HUDEP-2 (cell line): ENCODE data around the gene FAM174B.

Experiments
- DNase-seq, 76 experiments: peaks; one replicate each; lab custom pipeline; 2025; ENCODE audit not compliant: unreplicated experiment in 76 of 76; lab: John Stamatoyannopoulos, UW

The FAM174B gene

GRCh38 chr15:92665100-92665555, 9.6 kb upstream of the FAM174B start:
- no peak for DNase-seq

- no peak for DNase-seq
Observed at GRCh38 chr15:92664178-92664900, 8.8 kb upstream of the FAM174B start.

GRCh38 chr15:92663250-92663951, 7.8 kb upstream of the FAM174B start:
- DNase-seq, result no peak

GRCh38 chr15:92662762-92663161, 7.2 kb upstream of the FAM174B start:
- DNase-seq, result no peak

- no peak for DNase-seq
Observed at GRCh38 chr15:92661956-92662355, 6.4 kb upstream of the FAM174B start.

GRCh38 chr15:92661069-92661468, 5.5 kb upstream of the FAM174B start:
- no peak for DNase-seq

- no peak for DNase-seq
Observed at GRCh38 chr15:92657486-92657885, 1.9 kb upstream of the FAM174B start.

GRCh38 chr15:92656089-92656488, 514 bp upstream of the FAM174B start:
- no peak for DNase-seq

- DNase-seq, result no peak
Observed at GRCh38 chr15:92654662-92655061, 913 bp downstream of the FAM174B start.

- no peak for DNase-seq
Observed at GRCh38 chr15:92653836-92654539, 1.6 kb downstream of the FAM174B start.

- no peak for DNase-seq
Observed at GRCh38 chr15:92653366-92653765, 2.2 kb downstream of the FAM174B start.

GRCh38 chr15:92652576-92652966, 3.0 kb downstream of the FAM174B start:
- no peak for DNase-seq

GRCh38 chr15:92651877-92652575, 3.5 kb downstream of the FAM174B start:
- DNase-seq, result no peak

- DNase-seq, result no peak
Observed at GRCh38 chr15:92650966-92651365, 4.6 kb downstream of the FAM174B start.

GRCh38 chr15:92650256-92650655, 5.3 kb downstream of the FAM174B start:
- no peak for DNase-seq

- DNase-seq, result no peak
Observed at GRCh38 chr15:92648190-92648875, 7.2 kb downstream of the FAM174B start.

GRCh38 chr15:92647467-92648163, 8.0 kb downstream of the FAM174B start:
- DNase-seq, result no peak

GRCh38 chr15:92646216-92646615, 9.4 kb downstream of the FAM174B start:
- DNase-seq, result no peak

GRCh38 chr15:92645731-92646130, 9.8 kb downstream of the FAM174B start:
- DNase-seq, result no peak
